CD14-positive monocyte (primary cell): Measurements from ENCODE around the gene CTSD. TPM values are rescaled to one million over a fixed set of nuclear protein-coding genes. Genes with fewer than 3 reads are reported as not detected.

Experiments
- DNase-seq, 3 donors: peaks; one replicate each; pipeline ENCODE4 v3.0.0-alpha.2; 2011 to 2022
- H2AFZ ChIP-seq: 2 replicates; pipeline ENCODE4 v1.6.0; 2012; ENCODE audit warnings: mild to moderate bottlenecking, low read depth, low read length, inconsistent platforms; ENCODE audit not compliant: insufficient read depth, poor library complexity, severe bottlenecking
- H3K27ac ChIP-seq, 2 donors: 1 replicate in 1 of 2; 2 replicates in 1 of 2; pipeline ENCODE4 v1.5.1; 2012 to 2013; ENCODE audit warnings: low read length in 2 of 2, control low read depth in 1 of 2, inconsistent platforms in 1 of 2, low read depth in 1 of 2, mild to moderate bottlenecking in 1 of 2
- H3K27me3 ChIP-seq, 2 donors: one replicate each; pipeline versions ENCODE4 v1.6.0 to v1.6.1; 2011 to 2013; ENCODE audit warnings: low read length in 2 of 2; ENCODE audit not compliant: control insufficient read depth in 2 of 2, insufficient read depth in 2 of 2
- H3K36me3 ChIP-seq, 2 donors: replicated peaks in 1 of 2; 1 replicate in 1 of 2; 2 replicates in 1 of 2; pipeline versions ENCODE4 v1.5.1 to v1.6.1; 2012 to 2013; ENCODE audit warnings: low read length in 2 of 2, control low read depth in 1 of 2, inconsistent platforms in 1 of 2, mild to moderate bottlenecking in 1 of 2; ENCODE audit not compliant: insufficient read depth in 2 of 2, control insufficient read depth in 1 of 2
- H3K4me1 ChIP-seq, 2 donors: 1 replicate in 1 of 2; 2 replicates in 1 of 2; pipeline versions ENCODE4 v1.5.1 to v1.6.1; 2012 to 2013; ENCODE audit warnings: low read length in 2 of 2, control low read depth in 1 of 2, inconsistent platforms in 1 of 2, mild to moderate bottlenecking in 1 of 2, moderate library complexity in 1 of 2; ENCODE audit not compliant: insufficient read depth in 2 of 2, control insufficient read depth in 1 of 2
- H3K4me2 ChIP-seq: replicated peaks from 2 replicates; pipeline ENCODE3; 2012; ENCODE audit warnings: low read length, moderate library complexity, mild to moderate bottlenecking; ENCODE audit not compliant: poor library complexity, severe bottlenecking; ENCODE audit errors: extremely low read depth
- H3K4me3 ChIP-seq, 3 experiments: fragments of 200-600 bp in 1 of 3; sonication (generic) in 1 of 3; replicated peaks in 1 of 3; 1 replicate in 2 of 3; 2 replicates in 1 of 3; pipeline ENCODE4 v1.5.1; 2011 to 2013; ENCODE audit warnings: low read length in 3 of 3, mild to moderate bottlenecking in 3 of 3, control low read depth in 2 of 3, low read depth in 2 of 3, inconsistent platforms in 1 of 3, moderate library complexity in 1 of 3
- H3K79me2 ChIP-seq: 2 replicates; pipeline ENCODE4 v1.6.0; 2012; ENCODE audit warnings: mild to moderate bottlenecking, control low read depth, inconsistent platforms, low read length, moderate library complexity; ENCODE audit not compliant: insufficient read depth
- H3K9ac ChIP-seq: 2 replicates; pipeline ENCODE4 v1.6.0; 2017; ENCODE audit warnings: low read length, mild to moderate bottlenecking; ENCODE audit not compliant: insufficient read depth, poor library complexity, severe bottlenecking
- H3K9me3 ChIP-seq, 2 donors: replicated peaks in 1 of 2; 1 replicate in 1 of 2; 2 replicates in 1 of 2; pipeline versions ENCODE4 v1.5.1 to v1.6.1; 2012 to 2013; ENCODE audit warnings: low read length in 2 of 2, control low read depth in 1 of 2; ENCODE audit not compliant: control insufficient read depth in 1 of 2, insufficient read depth in 1 of 2
- H4K20me1 ChIP-seq: 2 replicates; pipeline ENCODE4 v1.6.0; 2012; ENCODE audit warnings: mild to moderate bottlenecking, low read length, control low read depth, moderate library complexity; ENCODE audit not compliant: insufficient read depth
- H3K27ac Mint-ChIP-seq, 7 donors: one replicate each; pipeline ENCODE4 v1.8.0; 2020; ENCODE audit warnings: mild to moderate bottlenecking in 7 of 7, mixed read lengths in 7 of 7, moderate library complexity in 6 of 7, inconsistent platforms in 2 of 7
- H3K27me3 Mint-ChIP-seq, 3 donors: one replicate each; pipeline ENCODE4 v1.8.0; 2021 to 2022; ENCODE audit warnings: low read depth in 3 of 3, mild to moderate bottlenecking in 3 of 3, mixed read lengths in 3 of 3, moderate library complexity in 3 of 3, inconsistent platforms in 1 of 3
- H3K36me3 Mint-ChIP-seq, 2 donors: one replicate each; pipeline ENCODE4 v1.8.0; 2020; ENCODE audit warnings: mixed read lengths in 2 of 2, inconsistent platforms in 1 of 2, mild to moderate bottlenecking in 1 of 2
- H3K4me1 Mint-ChIP-seq: one replicate; pipeline ENCODE4 v1.8.0; 2020; ENCODE audit warnings: mild to moderate bottlenecking, mixed read lengths
- H3K4me3 Mint-ChIP-seq, 2 donors: one replicate each; pipeline ENCODE4 v1.8.0; 2020; ENCODE audit warnings: mild to moderate bottlenecking in 2 of 2, mixed read lengths in 2 of 2, moderate library complexity in 1 of 2
- H3K9me3 Mint-ChIP-seq, 7 donors: one replicate each; pipeline ENCODE4 v1.8.0; 2020 to 2022; ENCODE audit warnings: mixed read lengths in 7 of 7, mild to moderate bottlenecking in 6 of 7, moderate library complexity in 6 of 7, inconsistent platforms in 2 of 7
- WGBS: methylation state at CpG from one replicate; pipeline ENCODE4 v1.1.5; 2013; ENCODE audit warnings: missing lambda C conversion rate; ENCODE audit not compliant: insufficient coverage; 5-methylcytosine and 5-hydroxymethylcytosine counted together
- intact Hi-C, 2 donors: fragments of 100-400 bp; cut with micrococcal nuclease; formaldehyde crosslinking; loops; one replicate each; pipeline versions ENCODE4 v1.15.0 to v1.15.1; 2023
- polyA plus RNA-seq, 3 donors: library from polyadenylated mRNA; depleted of rRNA in 1 of 3; unstranded in 2 of 3; stranded (reverse) in 1 of 3; fragments of 300-500 nt in 2 of 3; fragments of >200 nt in 1 of 3; fragmentation: Illumina TruSeq in 2 of 3; gene quantifications; 1 replicate in 2 of 3; 2 replicates in 1 of 3; pipeline ENCODE4 v1.2.3, GENCODE V29; 2012 to 2021
- TF ChIP-seq, protein P1 (sequence below): fragments of 200-600 bp; IDR thresholded peaks from one replicate; pipeline ENCODE4 v1.8.0; 2022; ENCODE audit warnings: antibody characterized with exemption, mild to moderate bottlenecking

CTSD gene
- polyA plus RNA-seq, 3 donors, result 835 to 1,372 (median 855) TPM

DNA sequence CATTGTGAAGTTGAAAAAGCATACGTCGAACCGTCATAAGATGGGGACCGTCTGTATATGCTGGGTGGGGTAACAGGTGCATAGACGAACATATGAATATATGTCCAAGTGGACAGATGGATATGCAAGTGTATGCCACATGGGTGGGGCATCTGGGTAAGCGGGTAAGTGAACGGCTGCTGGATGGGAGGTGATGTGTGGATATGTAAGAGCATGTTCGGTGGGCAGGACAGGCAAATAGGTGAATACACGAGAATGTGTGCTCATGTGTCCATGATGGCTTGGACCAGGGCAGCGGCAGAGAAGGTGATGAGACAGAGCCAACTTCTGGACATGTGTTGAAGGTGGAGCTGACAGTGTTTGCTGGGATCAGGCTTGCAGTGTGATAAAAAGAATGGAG lies 25.3 kb downstream of the CTSD start:
- peak in 1 of 3 donors; percentile 1 for DNase-seq
- H3K27me3 ChIP-seq, result peaks cover 5 to 53% of the 10 kb centered on the region in 2 donors
- no peak overlapping the region for H3K4me2 ChIP-seq
- H4K20me1 ChIP-seq, result no peaks in the 10 kb centered on the region
- peak overlapping the region in 1 of 2 donors; percentile 14 for H3K4me3 Mint-ChIP-seq
- H3K4me1 ChIP-seq, result peaks cover 0 to 4% of the 10 kb centered on the region in 2 donors
- TF ChIP-seq, protein P1, sequence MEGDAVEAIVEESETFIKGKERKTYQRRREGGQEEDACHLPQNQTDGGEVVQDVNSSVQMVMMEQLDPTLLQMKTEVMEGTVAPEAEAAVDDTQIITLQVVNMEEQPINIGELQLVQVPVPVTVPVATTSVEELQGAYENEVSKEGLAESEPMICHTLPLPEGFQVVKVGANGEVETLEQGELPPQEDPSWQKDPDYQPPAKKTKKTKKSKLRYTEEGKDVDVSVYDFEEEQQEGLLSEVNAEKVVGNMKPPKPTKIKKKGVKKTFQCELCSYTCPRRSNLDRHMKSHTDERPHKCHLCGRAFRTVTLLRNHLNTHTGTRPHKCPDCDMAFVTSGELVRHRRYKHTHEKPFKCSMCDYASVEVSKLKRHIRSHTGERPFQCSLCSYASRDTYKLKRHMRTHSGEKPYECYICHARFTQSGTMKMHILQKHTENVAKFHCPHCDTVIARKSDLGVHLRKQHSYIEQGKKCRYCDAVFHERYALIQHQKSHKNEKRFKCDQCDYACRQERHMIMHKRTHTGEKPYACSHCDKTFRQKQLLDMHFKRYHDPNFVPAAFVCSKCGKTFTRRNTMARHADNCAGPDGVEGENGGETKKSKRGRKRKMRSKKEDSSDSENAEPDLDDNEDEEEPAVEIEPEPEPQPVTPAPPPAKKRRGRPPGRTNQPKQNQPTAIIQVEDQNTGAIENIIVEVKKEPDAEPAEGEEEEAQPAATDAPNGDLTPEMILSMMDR, result no peak
- no peaks in the 10 kb centered on the region for H3K36me3 ChIP-seq
- H3K9me3 Mint-ChIP-seq, result peaks cover 13 to 32% (median 22%) of the 10 kb centered on the region in 7 donors
- intact Hi-C loops, result no loop called here
- H2AFZ ChIP-seq, result no peak overlapping the region
- 99% methylated on average over 10 of the region's 10 CpGs for WGBS
- H3K9ac ChIP-seq, result no peak overlapping the region
- no peak overlapping the region for H3K27ac ChIP-seq
- peaks cover 3% of the 10 kb centered on the region in 2 donors for H3K36me3 Mint-ChIP-seq
- H3K9me3 ChIP-seq, result peaks cover 20 to 25% of the 10 kb centered on the region in 2 donors
- H3K4me3 ChIP-seq, result no peak overlapping the region
- H3K27ac Mint-ChIP-seq, result no peak overlapping the region
- H3K27me3 Mint-ChIP-seq, result peaks cover 47 to 59% (median 53%) of the 10 kb centered on the region in 3 donors
- no peaks in the 10 kb centered on the region for H3K79me2 ChIP-seq
- H3K4me1 Mint-ChIP-seq, result peaks cover 7% of the 10 kb centered on the region

- intact Hi-C loops, result no loop called here
- Histone ChIP-seq H3K27me3 (peaks cover 5 to 61% of the 10 kb centered on the region in 2 donors), H3K79me2 (no peaks in the 10 kb centered on the region), H3K4me3 (no peak overlapping the region), H3K4me2 (no peak overlapping the region), H3K9ac (no peak overlapping the region), H3K4me1 (peaks cover 0 to 4% of the 10 kb centered on the region in 2 donors), H3K36me3 (no peaks in the 10 kb centered on the region), H3K27ac (no peak overlapping the region), H3K9me3 (peaks cover 20 to 25% of the 10 kb centered on the region in 2 donors), H4K20me1 (no peaks in the 10 kb centered on the region), H2AFZ (no peak overlapping the region)
- TF ChIP-seq, protein P1, result no peak
- no CpG with 5 or more reads among the region's 6 CpGs for WGBS
- Mint-ChIP-seq H3K4me3 (no peak overlapping the region), H3K4me1 (peaks cover 7% of the 10 kb centered on the region), H3K27me3 (peaks cover 50 to 71% (median 63%) of the 10 kb centered on the region in 3 donors), H3K27ac (no peak overlapping the region), H3K9me3 (peaks cover 13 to 32% (median 22%) of the 10 kb centered on the region in 7 donors), H3K36me3 (peaks cover 3% of the 10 kb centered on the region in 2 donors)
- DNase-seq, result no peak
Measured at GRCh38 chr11:1737080-1737757, 26.5 kb downstream of the CTSD start.
